NCI-H2196 treated with DMSO at 0.1 percent for 48 hours (cell line): Measurements from ENCODE around the gene PTX4.

ENCODE experiments used
- DNase-seq: peaks from one replicate; lab custom pipeline; 2025; ENCODE audit not compliant: unreplicated experiment; lab: John Stamatoyannopoulos, UW

Gene PTX4

GRCh38 chr16:1524366-1524765, 35.6 kb upstream of the PTX4 start:
- no peak for DNase-seq

DNA sequence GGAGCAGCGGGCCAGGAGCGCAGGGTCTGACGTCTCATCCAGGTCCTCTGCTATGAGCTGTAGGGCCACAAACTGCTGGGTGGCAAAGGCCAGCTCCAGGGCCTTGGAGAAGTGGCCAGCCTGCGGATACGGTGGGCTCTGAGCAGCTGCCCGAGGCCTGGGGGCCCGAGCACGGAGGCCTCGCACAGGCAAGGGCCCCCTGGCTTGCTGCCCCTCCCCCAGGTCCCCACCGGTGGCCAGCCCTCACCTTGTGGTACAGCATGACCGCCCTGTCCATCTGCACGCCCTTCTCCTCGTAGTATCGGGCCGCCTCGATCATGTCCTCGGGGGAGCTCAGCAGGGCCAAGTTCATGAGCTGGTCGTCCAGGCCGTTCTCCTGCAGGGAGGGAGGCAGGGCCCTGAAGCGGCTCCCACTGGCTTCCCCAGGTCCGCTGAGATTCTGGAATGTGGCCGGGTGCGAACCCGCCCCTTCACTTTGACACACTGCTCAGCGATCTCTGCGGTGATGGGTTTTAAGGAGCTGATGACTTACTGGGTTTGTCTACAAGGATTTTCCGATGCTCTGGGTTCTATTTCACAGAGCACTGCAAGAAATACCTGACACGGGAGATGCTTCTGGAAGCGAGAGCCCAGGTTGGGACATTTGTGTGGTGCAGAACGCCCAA, 35.0 kb upstream of the PTX4 start:
- no peak for DNase-seq

- no peak for DNase-seq
Measured at GRCh38 chr16:1520461-1520860, 31.7 kb upstream of the PTX4 start.

- no peak for DNase-seq
Measured at GRCh38 chr16:1519831-1520230, 31.1 kb upstream of the PTX4 start.

DNA sequence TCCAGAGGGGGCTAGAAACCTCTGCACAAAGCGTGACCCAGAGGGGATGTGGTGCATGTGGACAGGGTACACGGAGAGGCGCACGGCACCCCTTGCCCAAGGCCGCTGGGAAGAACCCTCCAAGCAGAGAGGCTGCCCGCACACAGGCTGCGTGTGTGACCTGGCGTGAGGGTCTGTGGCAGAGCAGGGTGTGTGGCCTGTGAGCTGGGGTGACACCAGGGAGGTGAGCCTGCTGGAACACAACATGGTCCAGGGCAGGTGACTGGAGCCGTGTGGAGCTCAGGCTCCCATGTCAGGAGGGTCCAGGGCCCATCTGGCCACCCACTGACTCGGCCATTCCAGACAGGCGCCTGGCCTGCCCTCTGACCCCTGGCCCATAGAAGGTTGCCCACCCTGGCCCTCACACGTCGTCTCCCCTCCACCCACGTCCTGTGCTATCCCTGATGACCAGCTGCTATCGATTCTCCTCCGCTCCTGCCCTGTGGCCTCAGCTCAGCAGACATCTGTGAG, 29.9 kb upstream of the PTX4 start:
- DNase-seq = no peak

DNA sequence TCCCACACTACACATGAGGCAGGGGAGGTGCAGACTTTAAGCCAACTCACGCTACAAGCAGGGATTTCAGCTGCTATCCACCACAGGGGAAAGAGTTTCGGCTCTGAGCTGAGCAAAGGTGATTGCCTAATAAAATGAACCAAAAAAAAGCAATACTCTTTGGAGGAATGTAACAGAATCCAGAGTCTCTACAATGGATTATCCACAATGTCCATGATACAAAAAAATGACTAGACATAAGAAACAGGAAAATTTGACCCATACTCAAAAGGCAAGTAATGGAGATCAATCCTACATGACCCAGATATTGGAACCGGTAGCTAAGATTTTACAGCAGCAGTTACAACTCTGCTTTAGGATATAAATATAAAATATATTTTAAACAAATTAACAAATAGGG, 25.8 kb upstream of the PTX4 start:
- no peak for DNase-seq

DNA sequence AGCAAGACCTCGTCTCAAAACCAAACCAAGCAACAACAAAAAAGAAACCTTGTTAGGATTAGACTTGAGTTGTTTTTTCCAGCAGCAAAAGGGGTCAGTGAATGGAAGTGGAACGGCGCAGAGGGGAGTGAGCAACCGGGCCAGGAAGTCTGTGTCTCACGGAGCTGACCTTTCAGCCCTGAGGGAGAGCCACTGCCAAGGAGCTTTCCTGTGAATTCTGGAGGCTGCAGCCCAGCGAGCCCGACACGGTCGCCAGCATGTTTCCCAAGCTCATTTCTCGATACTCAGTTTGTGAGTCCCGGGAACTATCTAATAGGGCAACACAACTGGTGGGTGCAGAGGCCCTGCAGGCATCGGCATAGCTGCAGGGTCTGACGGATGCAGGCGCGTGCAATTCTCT, 24.0 kb upstream of the PTX4 start:
- no peak for DNase-seq

DNA sequence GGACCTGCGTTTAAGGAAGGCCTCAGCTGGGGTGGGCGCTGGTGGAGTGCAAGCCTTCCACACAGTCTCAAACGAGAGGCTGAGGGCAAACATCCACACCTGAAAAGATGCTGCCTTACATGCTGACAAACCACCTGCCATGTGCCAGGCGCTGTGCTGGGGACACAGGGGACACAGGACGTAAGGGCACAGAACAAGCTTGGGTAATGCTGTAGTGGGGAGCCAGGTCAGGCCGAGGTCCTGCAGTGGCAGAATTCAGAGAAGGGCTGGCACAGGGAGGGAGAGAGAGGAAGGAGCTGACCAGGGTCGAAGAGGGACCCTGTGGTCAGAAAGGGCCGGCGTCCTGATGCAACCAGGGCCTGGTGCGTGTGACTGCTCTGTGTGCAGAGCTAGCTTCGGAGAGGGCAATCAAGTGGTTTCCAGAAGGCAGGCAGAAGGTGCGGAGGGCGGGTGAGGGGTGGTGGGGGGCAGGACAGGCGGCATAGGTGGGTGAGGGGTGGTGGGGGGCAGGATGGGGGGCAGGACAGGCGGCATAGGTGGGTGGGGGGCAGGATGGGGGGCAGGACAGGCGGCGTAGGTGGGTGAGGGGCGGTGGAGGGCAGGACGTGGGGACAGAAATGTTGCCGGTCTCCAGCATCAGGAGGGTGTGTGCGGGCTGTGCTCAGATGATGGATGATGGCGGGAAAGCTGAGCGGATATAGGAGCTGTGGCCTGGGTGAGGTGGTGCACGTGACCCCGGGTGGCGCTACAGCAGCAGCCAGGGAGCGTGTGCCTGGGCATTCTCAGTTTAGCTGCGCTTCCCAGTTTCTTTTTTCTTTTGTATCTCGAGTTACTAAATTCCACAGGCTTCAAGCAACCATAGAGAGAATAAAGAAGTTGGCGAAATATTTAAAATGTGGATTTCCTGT, 23.2 kb upstream of the PTX4 start:
- DNase-seq = no peak

GRCh38 chr16:1510941-1511351, 22.2 kb upstream of the PTX4 start:
- DNase-seq = no peak

GRCh38 chr16:1510272-1510671, 21.5 kb upstream of the PTX4 start:
- no peak for DNase-seq

DNA sequence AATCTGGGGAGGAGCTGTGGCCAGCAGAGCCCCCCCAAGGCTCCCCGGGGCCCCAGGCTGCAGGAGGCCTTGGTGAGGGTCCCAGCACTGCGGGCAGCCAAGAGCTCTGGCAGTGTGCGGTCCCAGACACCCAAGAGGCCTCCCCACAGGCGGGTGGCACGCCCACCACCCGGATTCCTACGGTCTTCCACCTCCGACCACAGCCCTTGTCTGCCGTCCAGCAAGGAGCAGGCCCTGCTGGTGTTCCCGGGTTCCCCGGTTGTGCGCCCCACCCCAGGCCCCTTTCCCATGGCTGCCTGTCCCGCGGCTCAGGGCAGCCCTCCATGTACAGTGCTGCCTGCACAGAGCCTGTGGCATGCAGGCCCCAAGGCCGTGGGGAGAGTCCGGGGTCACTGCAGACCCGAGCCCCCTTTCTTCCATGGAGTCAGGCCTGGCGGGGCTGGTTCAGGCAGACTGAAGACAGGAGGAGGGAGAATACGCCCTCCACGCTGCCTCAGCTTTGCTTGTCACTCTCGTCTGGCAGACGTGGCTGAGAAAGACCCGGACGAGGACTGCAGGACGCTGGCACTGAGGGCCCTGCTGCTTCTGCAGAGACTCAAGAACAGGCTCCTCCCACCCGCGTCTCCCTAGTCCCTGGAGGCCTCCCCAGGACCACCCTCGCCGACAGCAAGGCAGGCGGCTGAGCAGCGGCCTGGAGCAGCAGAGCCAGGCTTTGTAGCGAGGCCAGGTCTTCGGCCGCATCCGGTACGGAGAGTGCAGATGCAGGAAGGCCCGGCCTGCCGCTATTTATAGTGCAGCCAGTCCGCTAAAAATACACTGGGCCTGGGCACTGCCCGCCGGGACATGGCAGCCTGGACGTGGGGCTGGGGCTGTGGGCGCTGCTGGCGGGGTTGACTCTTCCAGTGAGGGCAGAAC, 20.8 kb upstream of the PTX4 start:
- no peak for DNase-seq

GRCh38 chr16:1508494-1509187, 19.9 kb upstream of the PTX4 start:
- no peak for DNase-seq

- no peak for DNase-seq
Measured at GRCh38 chr16:1506494-1507213, 17.9 kb upstream of the PTX4 start.

- no peak for DNase-seq
Measured at GRCh38 chr16:1505912-1506311, 17.2 kb upstream of the PTX4 start.

DNA sequence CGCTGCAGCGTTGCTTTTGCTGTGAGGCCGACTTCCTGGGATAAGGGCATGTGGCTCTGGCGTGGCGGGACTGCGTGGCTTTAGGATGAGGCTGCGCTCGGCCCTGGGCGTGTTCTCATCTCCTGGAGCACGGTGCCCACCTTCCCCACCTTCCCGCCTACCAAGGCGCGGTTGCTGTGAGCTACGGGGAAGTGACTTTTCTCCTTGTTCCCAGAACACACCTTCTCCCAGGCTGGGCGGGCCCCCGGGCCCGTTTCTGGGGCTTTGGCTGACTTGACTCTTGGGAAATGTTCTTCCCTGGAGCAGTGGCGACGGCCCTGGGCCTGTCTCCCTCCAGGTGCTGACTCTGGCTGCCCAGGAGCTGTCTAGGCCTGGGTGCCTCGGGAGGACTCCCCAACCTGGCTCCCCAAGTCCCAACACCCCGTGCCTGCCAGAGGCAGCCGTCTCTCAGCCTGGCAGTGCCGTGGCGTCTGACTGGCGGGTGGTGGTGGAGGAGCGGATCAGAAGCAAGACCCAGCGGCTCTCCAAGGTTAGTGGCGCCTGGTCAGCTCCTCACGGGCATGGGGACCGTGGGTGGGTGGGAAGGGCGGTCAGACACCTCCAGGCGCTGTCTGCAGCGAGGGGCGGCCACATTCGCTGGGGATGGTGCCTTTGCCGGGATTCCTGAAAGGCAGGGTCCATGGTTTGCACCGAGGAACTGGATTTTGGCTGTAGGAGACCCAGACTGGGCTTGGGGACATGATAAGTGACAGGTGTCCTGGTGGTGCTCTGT, 16.5 kb upstream of the PTX4 start:
- no peak for DNase-seq

DNA sequence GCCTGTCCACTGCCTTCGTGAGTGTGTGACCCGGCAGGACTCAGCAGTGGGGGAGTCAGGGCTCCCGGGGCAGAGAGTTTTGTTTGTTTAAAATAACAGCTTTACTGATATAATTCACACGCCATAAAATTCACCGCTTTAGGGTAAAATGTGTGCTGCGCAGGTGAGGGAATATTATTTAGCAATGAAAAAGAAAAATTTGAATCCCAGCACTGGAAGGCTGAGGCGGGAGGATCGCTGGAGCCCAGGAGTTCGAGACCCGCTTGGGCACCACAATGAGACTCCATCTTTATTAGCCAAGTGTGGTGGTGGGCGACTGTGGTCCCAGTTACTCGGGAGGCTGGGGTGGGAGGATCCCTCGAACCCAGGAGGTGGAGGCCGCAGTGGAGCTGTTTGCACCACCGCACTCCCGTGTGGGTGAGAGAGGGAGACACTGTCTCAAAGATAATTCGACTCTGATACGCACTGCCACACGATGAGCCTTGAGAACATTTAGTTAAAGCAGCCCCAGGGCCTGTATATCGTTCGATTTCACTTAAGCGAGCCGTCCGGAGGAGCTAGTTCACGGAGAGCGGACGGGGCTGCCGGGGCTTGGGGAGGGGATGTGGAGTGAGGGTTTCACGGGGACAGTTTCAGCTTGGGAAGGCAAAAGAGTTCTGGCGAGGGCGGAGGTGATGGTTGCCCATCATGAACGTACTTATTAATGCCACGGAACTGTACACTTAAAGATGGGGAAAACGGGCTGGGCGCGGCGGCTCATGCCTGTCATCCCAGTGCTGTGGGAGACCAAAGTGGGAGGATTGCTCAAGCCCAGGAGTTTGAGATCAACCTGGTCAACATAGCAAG, 14.6 kb upstream of the PTX4 start:
- no peak for DNase-seq

DNA sequence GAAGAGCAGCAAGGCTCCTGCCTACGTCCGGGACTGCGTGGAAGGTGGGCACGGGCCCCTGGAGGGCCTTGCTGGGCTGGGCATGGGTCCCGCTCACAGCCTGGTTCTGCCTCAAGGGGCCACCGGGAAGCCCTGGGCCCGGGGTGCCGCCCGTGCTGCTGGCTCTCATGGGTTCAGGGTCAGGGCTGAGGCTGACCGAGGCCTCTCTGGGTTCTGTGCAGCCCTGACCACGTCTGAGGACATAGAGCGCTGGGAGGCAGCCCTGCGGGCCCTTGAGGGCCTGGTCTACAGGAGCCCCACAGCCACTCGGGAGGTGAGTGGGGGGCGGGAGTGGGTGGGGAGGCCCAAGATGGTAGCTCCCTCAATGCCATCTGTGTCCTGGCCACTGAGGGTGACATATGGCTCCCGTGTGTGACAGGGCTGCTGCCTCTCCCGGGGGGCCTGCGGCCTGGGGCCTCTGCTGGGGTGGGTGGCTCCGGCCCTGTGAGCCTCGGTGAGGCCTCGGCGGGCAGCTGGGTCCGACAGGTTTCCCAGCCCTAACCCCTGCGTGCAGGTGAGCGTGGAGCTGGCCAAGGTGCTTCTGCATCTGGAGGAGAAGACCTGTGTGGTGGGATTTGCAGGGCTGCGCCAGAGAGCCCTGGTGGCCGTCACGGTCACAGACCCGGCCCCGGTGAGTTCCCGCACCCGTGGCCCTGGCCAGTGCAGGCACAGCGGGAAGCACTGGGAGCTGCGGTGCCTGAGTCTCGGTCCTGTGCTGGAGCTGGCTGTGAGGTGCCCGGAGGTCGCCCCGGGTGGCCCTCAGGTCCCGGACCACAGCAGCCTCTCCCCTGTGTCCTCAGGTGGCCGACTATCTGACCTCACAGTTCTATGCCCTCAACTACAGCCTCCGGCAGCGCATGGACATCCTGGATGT, 13.6 kb upstream of the PTX4 start:
- no peak for DNase-seq
